Panc1 (cell line): ENCODE results near the gene SDHAF1. TPM values are rescaled to one million over a fixed set of nuclear protein-coding genes. Genes with fewer than 3 reads are reported as not detected.

Experiments
- ATAC-seq: fragments of 200-7000 bp; cut with Tn5 transposase; 2 replicates; pipeline ENCODE4 v1.9.1; 2020; ENCODE audit warnings: mild to moderate bottlenecking, moderate library complexity
- BruUV-seq: library from RNA; stranded (reverse); fragments of 400-500 nt; replicated peaks from 2 replicates; lab custom pipeline; 2021; lab: Mats Ljungman, UMichigan
- CTCF ChIA-PET: fragments of 300-600 bp; sonication (Branson Sonifier 250); formaldehyde crosslinking; loops from one replicate; lab custom pipeline; 2022; ENCODE audit warnings: antibody characterized with exemption; lab: Charles Lee
- POLR2A ChIA-PET: fragments of 300-600 bp; sonication (Branson Sonifier 250); formaldehyde crosslinking; loops from one replicate; lab custom pipeline; 2022; ENCODE audit warnings: antibody characterized with exemption; lab: Charles Lee
- DNase-seq: peaks from one replicate; pipeline ENCODE4 v3.0.0-alpha.2; 2010; ENCODE audit warnings: low read depth, low spot score
- H3K27ac ChIP-seq: 2 replicates; pipeline ENCODE4 v1.5.1; 2011; ENCODE audit warnings: mild to moderate bottlenecking, low read length, inconsistent platforms
- H3K27me3 ChIP-seq: fragments of 200-500 bp; sonication (Bioruptor generic); 2 replicates; pipeline ENCODE4 v1.6.0; 2014; ENCODE audit warnings: low read length, inconsistent platforms; ENCODE audit not compliant: control insufficient read depth, insufficient read depth
- H3K36me3 ChIP-seq: fragments of 200-500 bp; sonication (Bioruptor generic); 2 replicates; pipeline ENCODE4 v1.5.1; 2014; ENCODE audit warnings: inconsistent platforms, mild to moderate bottlenecking, low read length, moderate library complexity; ENCODE audit not compliant: control insufficient read depth, insufficient read depth
- H3K4me1 ChIP-seq: 2 replicates; pipeline ENCODE4 v1.5.1; 2011; ENCODE audit warnings: inconsistent platforms, mild to moderate bottlenecking, low read length, moderate library complexity; ENCODE audit not compliant: control insufficient read depth, insufficient read depth
- H3K4me3 ChIP-seq, 2 experiments: 2 replicates each; pipeline ENCODE4 v1.5.1; 2011 to 2012; ENCODE audit warnings: low read depth in 2 of 2, low read length in 2 of 2, mild to moderate bottlenecking in 2 of 2, inconsistent platforms in 1 of 2, moderate library complexity in 1 of 2
- H3K9me3 ChIP-seq: fragments of 200-500 bp; sonication (Bioruptor generic); 2 replicates; pipeline ENCODE4 v1.5.1; 2014; ENCODE audit warnings: low read depth, mild to moderate bottlenecking, inconsistent platforms, low read length, moderate library complexity; ENCODE audit not compliant: control insufficient read depth, insufficient read depth
- CTCF ChIP-seq: fragments of 450-650 bp; IDR thresholded peaks from 2 replicates; pipeline ENCODE4 v1.5.1; 2017; ENCODE audit warnings: mild to moderate bottlenecking
- POLR2AphosphoS5 ChIP-seq: IDR thresholded peaks from 2 replicates; pipeline ENCODE4 v1.6.1; 2012; ENCODE audit warnings: mild to moderate bottlenecking, low read depth, low read length, moderate library complexity
- REST ChIP-seq, 2 experiments: IDR thresholded peaks; 2 replicates each; pipeline ENCODE4 v1.6.1; 2011 to 2012; ENCODE audit warnings: low read depth in 2 of 2, control low read depth in 1 of 2, low read length in 1 of 2, mild to moderate bottlenecking in 1 of 2, moderate library complexity in 1 of 2; ENCODE audit not compliant: insufficient read depth in 1 of 2
- SIN3A ChIP-seq: IDR thresholded peaks from 2 replicates; pipeline ENCODE4 v1.6.1; 2012; ENCODE audit warnings: low read depth, mild to moderate bottlenecking, low read length, moderate library complexity, borderline replicate concordance; ENCODE audit not compliant: insufficient read depth
- TCF7L2 ChIP-seq: IDR thresholded peaks from 2 replicates; pipeline ENCODE4 v1.6.1; 2011; ENCODE audit warnings: mild to moderate bottlenecking, low read depth, low read length, inconsistent platforms
- in situ Hi-C: cut with HindIII; loops from 2 replicates; pipeline ENCODE4 v1.10.0; 2016; ENCODE audit warnings: low sequenced_read_pairs, low pct_unique_long_range_greater_than_20kb
- intact Hi-C: fragments of 100-400 bp; cut with micrococcal nuclease; formaldehyde crosslinking; loops from one replicate; pipeline ENCODE4 v1.10.0; 2022; ENCODE audit not compliant: unreplicated experiment
- total RNA-seq: library from RNA; stranded (reverse); gene quantifications from one replicate; pipeline ENCODE4 v1.2.1, GENCODE V29; 2021; ENCODE audit not compliant: unreplicated experiment

SDHAF1 gene
- total RNA-seq, 1 experiment from 2014 or later = 19.0 TPM

- DNase-seq (no peak), ATAC-seq (peak; percentile 52)
- BruUV-seq = no TSS peak
- no peaks in the 10 kb centered on the region for H3K4me1 ChIP-seq
- intact Hi-C loops (no loop called here), in situ Hi-C loops (no loop called here)
- CTCF ChIA-PET = no interaction called here
- H3K27ac ChIP-seq = no peak overlapping the region
- H3K36me3 ChIP-seq = no peaks in the 10 kb centered on the region
- no peaks in the 10 kb centered on the region for H3K9me3 ChIP-seq
- no peak overlapping the region for H3K4me3 ChIP-seq
- peaks cover 7% of the 10 kb centered on the region; the same call in 1 of the 2 replicates for H3K27me3 ChIP-seq
- TF ChIP-seq CTCF (no peak; the same call in 1 of the 2 replicates), REST (IDR thresholded peaks at IDR 0.05; ENCODE audit: insufficient read depth in 1 of 2, low read depth in 2 of 2, low read length in 1 of 2) (no peak), POLR2AphosphoS5 (no peak), SIN3A (no peak), TCF7L2 (no peak)
- POLR2A ChIA-PET = no interaction called here
Observed at GRCh38 chr19:35977446-35978222, 17.4 kb upstream of the SDHAF1 start.

GRCh38 chr19:35978271-35978670 is 16.7 kb upstream of the SDHAF1 start:
- no TSS peak for BruUV-seq
- CTCF ChIA-PET = no interaction called here

More at GRCh38 chr19:35978271-35978670, 16.7 kb upstream of the SDHAF1 start:
- in situ Hi-C loops = no loop called here
- H3K4me1 ChIP-seq = no peaks in the 10 kb centered on the region
- POLR2A ChIA-PET = no interaction called here
- DNase-seq (no peak), ATAC-seq (no peak)
- no peaks in the 10 kb centered on the region for H3K9me3 ChIP-seq
- H3K36me3 ChIP-seq = no peaks in the 10 kb centered on the region
- TF ChIP-seq CTCF (no peak), POLR2AphosphoS5 (no peak), SIN3A (no peak), REST (IDR thresholded peaks at IDR 0.05; ENCODE audit: insufficient read depth in 1 of 2, low read depth in 2 of 2, low read length in 1 of 2) (no peak), TCF7L2 (no peak)
- no peak overlapping the region for H3K27ac ChIP-seq
- H3K4me3 ChIP-seq = no peak overlapping the region
- peaks cover 7% of the 10 kb centered on the region; the same call in 1 of the 2 replicates for H3K27me3 ChIP-seq
- intact Hi-C loops = no loop called here
